Measurements from ENCODE around the gene SLC12A3. TPM values are rescaled to one million over a fixed set of nuclear protein-coding genes. Genes with fewer than 3 reads are reported as not detected.
A peak's percentile ranks its signal among the peaks of the same experiment; 100 is the strongest.

The SLC12A3 gene
- total RNA-seq, 4 donors from 2014 or later = not detected

GRCh38 chr16:56941856-56942331 lies 76.9 kb downstream of the SLC12A3 start:
- intact Hi-C loops (cut with DNase I) = no loop called here

DNA sequence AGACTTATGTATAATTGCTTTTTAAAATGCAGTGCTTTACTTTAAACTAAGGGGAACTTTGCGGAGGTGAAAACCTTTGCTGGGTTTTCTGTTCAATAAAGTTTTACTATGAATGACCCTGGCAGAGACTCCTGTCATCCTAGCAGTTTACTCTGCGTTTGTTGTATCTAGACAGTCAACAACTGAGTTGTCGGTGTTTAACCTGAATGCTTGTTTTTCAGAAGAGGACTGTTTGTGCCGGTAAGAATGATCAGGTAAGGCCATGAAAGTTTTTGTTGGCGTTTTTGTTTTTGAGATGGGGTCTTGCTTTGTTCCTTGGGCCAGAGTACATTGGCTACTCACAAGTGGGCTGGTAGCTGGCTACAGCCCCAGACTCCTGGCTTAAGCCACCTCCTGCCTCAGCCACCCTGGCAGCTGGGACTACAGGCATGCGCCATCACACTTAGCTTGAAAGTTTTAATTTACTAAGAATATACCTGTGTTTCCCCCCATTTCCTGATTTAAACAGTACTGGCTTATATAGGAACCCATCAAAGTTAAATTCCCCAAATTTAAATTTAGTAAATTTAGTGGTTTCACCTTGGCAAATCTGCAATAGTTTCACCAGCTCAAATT lies 78.9 kb downstream of the SLC12A3 start:
- Histone ChIP-seq H3K4me3 (no peak overlapping the region), H3K9me3 (no peaks in the 10 kb centered on the region), H3K27ac (replicated peaks in 1 of 4) (no peak overlapping the region), H3K27me3 (no peaks in the 10 kb centered on the region), H3K36me3 (peaks cover 65 to 97% (median 90%) of the 10 kb centered on the region in 4 donors), H3K4me1 (peaks cover 0 to 22% (median 2%) of the 10 kb centered on the region in 4 donors)
- intact Hi-C loops (cut with DNase I) = no loop called here
- no peak for DNase-seq (ENCODE audit: extremely low spot score)
- TF ChIP-seq EP300 (IDR thresholded peaks at IDR 0.05) = no peak
- 87% methylated on average over 6 of the region's 6 CpGs for WGBS

More at GRCh38 chr16:56941856-56942331, 76.9 kb downstream of the SLC12A3 start:
- TF ChIP-seq POLR2A (IDR thresholded peaks at IDR 0.05; ENCODE audit: low read depth) = no peak
- no peak for TF ChIP-seq EP300 (IDR thresholded peaks at IDR 0.05)
- TF ChIP-seq POLR2AphosphoS5 (IDR thresholded peaks at IDR 0.05) = no peak
- TF ChIP-seq, protein P1, sequence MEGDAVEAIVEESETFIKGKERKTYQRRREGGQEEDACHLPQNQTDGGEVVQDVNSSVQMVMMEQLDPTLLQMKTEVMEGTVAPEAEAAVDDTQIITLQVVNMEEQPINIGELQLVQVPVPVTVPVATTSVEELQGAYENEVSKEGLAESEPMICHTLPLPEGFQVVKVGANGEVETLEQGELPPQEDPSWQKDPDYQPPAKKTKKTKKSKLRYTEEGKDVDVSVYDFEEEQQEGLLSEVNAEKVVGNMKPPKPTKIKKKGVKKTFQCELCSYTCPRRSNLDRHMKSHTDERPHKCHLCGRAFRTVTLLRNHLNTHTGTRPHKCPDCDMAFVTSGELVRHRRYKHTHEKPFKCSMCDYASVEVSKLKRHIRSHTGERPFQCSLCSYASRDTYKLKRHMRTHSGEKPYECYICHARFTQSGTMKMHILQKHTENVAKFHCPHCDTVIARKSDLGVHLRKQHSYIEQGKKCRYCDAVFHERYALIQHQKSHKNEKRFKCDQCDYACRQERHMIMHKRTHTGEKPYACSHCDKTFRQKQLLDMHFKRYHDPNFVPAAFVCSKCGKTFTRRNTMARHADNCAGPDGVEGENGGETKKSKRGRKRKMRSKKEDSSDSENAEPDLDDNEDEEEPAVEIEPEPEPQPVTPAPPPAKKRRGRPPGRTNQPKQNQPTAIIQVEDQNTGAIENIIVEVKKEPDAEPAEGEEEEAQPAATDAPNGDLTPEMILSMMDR (IDR thresholded peaks at IDR 0.05) = no peak
- Histone ChIP-seq H3K4me1 (peaks cover 2 to 39% (median 13%) of the 10 kb centered on the region in 4 donors), H3K4me3 (no peak overlapping the region), H3K27me3 (no peaks in the 10 kb centered on the region), H3K27ac (replicated peaks in 1 of 4) (no peak overlapping the region), H3K36me3 (peaks cover 84 to 100% (median 97%) of the 10 kb centered on the region in 4 donors), H3K9me3 (no peaks in the 10 kb centered on the region)
- 86% methylated on average over 9 of the region's 9 CpGs for WGBS
- no peak for DNase-seq (ENCODE audit: extremely low spot score)

DNA sequence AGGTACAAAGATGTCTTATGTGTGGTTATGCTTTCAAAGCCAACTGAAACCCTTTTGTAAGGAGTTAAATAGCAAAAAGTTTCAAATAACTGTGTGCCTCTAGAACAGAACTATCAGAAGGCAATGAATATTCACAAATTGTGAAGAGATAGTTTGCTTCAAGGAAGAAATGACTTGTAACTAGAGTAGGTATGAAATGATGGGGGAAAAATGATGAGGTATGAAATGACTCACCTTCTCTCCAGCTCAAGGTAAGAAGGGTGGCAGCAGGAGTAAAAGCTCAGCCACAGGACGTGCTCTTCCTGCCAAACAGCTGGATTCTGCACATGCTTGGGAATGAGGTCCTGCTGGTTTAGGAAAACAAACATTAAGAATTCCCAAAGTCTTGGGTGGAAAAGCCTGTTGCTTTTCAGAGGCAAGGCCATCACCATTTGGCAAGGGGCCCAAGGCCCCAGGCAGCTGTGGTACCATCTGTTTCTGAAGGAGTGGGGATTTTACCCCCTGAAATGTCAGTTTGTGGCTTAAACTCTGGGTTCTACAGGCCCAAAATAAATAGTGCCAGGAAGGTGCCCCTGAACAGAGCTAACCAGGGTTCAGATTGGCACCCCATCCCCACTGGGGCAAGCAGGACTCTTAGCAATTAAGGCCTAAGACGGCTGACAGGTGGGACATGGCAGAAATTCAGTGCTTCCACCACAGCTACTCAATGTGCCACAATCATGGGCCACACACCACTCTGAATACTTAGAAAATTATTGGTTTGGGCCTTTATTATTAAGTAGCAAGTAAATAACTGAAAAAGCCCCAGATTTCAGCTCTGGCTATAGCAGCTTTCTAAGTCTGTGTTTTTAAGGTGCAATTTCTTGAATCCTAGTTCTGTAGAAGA lies 80.2 kb downstream of the SLC12A3 start:
- H3K27me3 ChIP-seq = no peaks in the 10 kb centered on the region
- H3K9me3 ChIP-seq = no peaks in the 10 kb centered on the region
- peaks cover 0 to 10% (median 2%) of the 10 kb centered on the region in 4 donors for H3K4me1 ChIP-seq
- intact Hi-C loops (cut with DNase I) = loop anchor here (5.0 kb wide), 1 partner anchor 78 kb away; the partner anchor contains the start of gene SLC12A3
- no peak overlapping the region for H3K27ac ChIP-seq (replicated peaks in 1 of 4)
- peaks cover 51 to 88% (median 78%) of the 10 kb centered on the region in 4 donors for H3K36me3 ChIP-seq
- peak in 1 of 2 donors; percentile 33 for TF ChIP-seq POLR2AphosphoS5 (IDR thresholded peaks at IDR 0.05)
- TF ChIP-seq, protein P1 (IDR thresholded peaks at IDR 0.05) = no peak
- no peak overlapping the region for H3K4me3 ChIP-seq
- 53% methylated on average over 2 of the region's 2 CpGs for WGBS
- DNase-seq (ENCODE audit: extremely low spot score) = no peak

GRCh38 chr16:56945847-56946527 lies 81.0 kb downstream of the SLC12A3 start:
- Histone ChIP-seq H3K4me3 (no peak overlapping the region), H3K36me3 (peaks cover 43 to 80% (median 71%) of the 10 kb centered on the region in 4 donors), H3K4me1 (peaks cover 0 to 4% (median 1%) of the 10 kb centered on the region in 4 donors), H3K27ac (replicated peaks in 1 of 4) (peak overlapping the region in 1 of 4 donors; percentile 0), H3K9me3 (no peaks in the 10 kb centered on the region), H3K27me3 (no peaks in the 10 kb centered on the region)
- intact Hi-C loops (cut with DNase I) = loop anchor here (5.0 kb wide), 1 partner anchor 79 kb away; the partner anchor contains the start of gene SLC12A3
- TF ChIP-seq EP300 (IDR thresholded peaks at IDR 0.05) (no peak), POLR2A (IDR thresholded peaks at IDR 0.05; ENCODE audit: low read depth) (no peak), POLR2AphosphoS5 (IDR thresholded peaks at IDR 0.05) (no peak)
- TF ChIP-seq, protein P1 (IDR thresholded peaks at IDR 0.05) = no peak
- no peak for DNase-seq (ENCODE audit: extremely low spot score)
- 86% methylated on average over 12 of the region's 12 CpGs for WGBS

All from esophagus muscularis mucosa (tissue), 4 donors.